ENCODE data around the gene NLGN1. TPM values are rescaled to one million over a fixed set of nuclear protein-coding genes. Genes with fewer than 3 reads are reported as not detected.
"Not testable (repeated sequence)": the region's sequence is repeated elsewhere in the genome, so short reads cannot be mapped to it uniquely, and the experiment has no call there.

Gene NLGN1
- total and polyA plus RNA-seq, 2 experiments from 2014 or later = 14.3 to 20.1 TPM

- DNase-seq = no peak
- in situ Hi-C loops (cut with MboI) = no loop called here
- Histone ChIP-seq H3K79me2 (ENCODE audit: insufficient read depth) (no peaks in the 10 kb centered on the region), H3K27me3 (replicated peaks; ENCODE audit: insufficient read depth) (no peaks in the 10 kb centered on the region), H3K4me2 (ENCODE audit: unreplicated experiment) (no peak overlapping the region), H3K9me2 (ENCODE audit: insufficient read depth) (no peaks in the 10 kb centered on the region), H3K4me1 (ENCODE audit: insufficient read depth) (no peaks in the 10 kb centered on the region), H3K27ac (no peak overlapping the region), H3F3A (ENCODE audit: insufficient read depth) (no peaks in the 10 kb centered on the region), H3K9ac (no peak overlapping the region), H3K9me3 (ENCODE audit: low read depth) (no peaks in the 10 kb centered on the region), H2AFZ (no peak overlapping the region), H4K20me1 (ENCODE audit: insufficient read depth) (no peaks in the 10 kb centered on the region), H3K4me3 (no peak overlapping the region), H3K36me3 (ENCODE audit: low read depth) (no peaks in the 10 kb centered on the region)
- WGBS, 2 experiments (ENCODE audit: low coverage in 1 of 2, low lambda C conversion rate in 2 of 2, missing lambda C conversion rate in 2 of 2) = 56 to 82% methylated on average over 1 of the region's 1 CpG
- TF ChIP-seq EZH2phosphoT487 (IDR thresholded peaks at IDR 0.05; ENCODE audit: insufficient read depth, low read depth) (no peak), EZH2 (IDR thresholded peaks at IDR 0.05; ENCODE audit: insufficient read depth, poor library complexity, severe bottlenecking) (no peak)
Observed at GRCh38 chr3:173429527-173429926, 32.0 kb downstream of the NLGN1 start.

- in situ Hi-C loops (cut with MboI) = no loop called here
- no peaks in the 10 kb centered on the region for H3K4me1 ChIP-seq (ENCODE audit: insufficient read depth)
- 45 to 54% methylated on average over 2 of the region's 2 CpGs for WGBS, 2 experiments (ENCODE audit: low coverage in 1 of 2, low lambda C conversion rate in 2 of 2, missing lambda C conversion rate in 2 of 2)
- no peak overlapping the region for H3K4me3 ChIP-seq
- H3F3A ChIP-seq (ENCODE audit: insufficient read depth) = no peaks in the 10 kb centered on the region
- H3K27me3 ChIP-seq (replicated peaks; ENCODE audit: insufficient read depth) = no peaks in the 10 kb centered on the region
- no peaks in the 10 kb centered on the region for H3K36me3 ChIP-seq (ENCODE audit: low read depth)
- no peaks in the 10 kb centered on the region for H3K79me2 ChIP-seq (ENCODE audit: insufficient read depth)
- DNase-seq = no peak
- H2AFZ ChIP-seq = no peak overlapping the region
- no peaks in the 10 kb centered on the region for H3K9me2 ChIP-seq (ENCODE audit: insufficient read depth)
- TF ChIP-seq EZH2phosphoT487 (IDR thresholded peaks at IDR 0.05; ENCODE audit: insufficient read depth, low read depth) (no peak), EZH2 (IDR thresholded peaks at IDR 0.05; ENCODE audit: insufficient read depth, poor library complexity, severe bottlenecking) (no peak)
- H3K9me3 ChIP-seq (ENCODE audit: low read depth) = no peaks in the 10 kb centered on the region
- H3K9ac ChIP-seq = no peak overlapping the region
- H3K4me2 ChIP-seq (ENCODE audit: unreplicated experiment) = no peak overlapping the region
- no peaks in the 10 kb centered on the region for H4K20me1 ChIP-seq (ENCODE audit: insufficient read depth)
- no peak overlapping the region for H3K27ac ChIP-seq
Observed at GRCh38 chr3:173430576-173430975, 33.0 kb downstream of the NLGN1 start.

GRCh38 chr3:173439004-173439403 lies 41.5 kb downstream of the NLGN1 start:
- TF ChIP-seq EZH2 (IDR thresholded peaks at IDR 0.05; ENCODE audit: insufficient read depth, poor library complexity, severe bottlenecking) = no peak
- TF ChIP-seq EZH2phosphoT487 (IDR thresholded peaks at IDR 0.05; ENCODE audit: insufficient read depth, low read depth) = no peak
- Histone ChIP-seq H3K4me1 (ENCODE audit: insufficient read depth) (no peaks in the 10 kb centered on the region; the same call in 1 of the 2 replicates), H3K27ac (no peak overlapping the region), H3K9me2 (ENCODE audit: insufficient read depth) (no peaks in the 10 kb centered on the region), H4K20me1 (ENCODE audit: insufficient read depth) (no peaks in the 10 kb centered on the region), H3K9ac (no peak overlapping the region), H3K27me3 (replicated peaks; ENCODE audit: insufficient read depth) (no peaks in the 10 kb centered on the region), H3K4me2 (ENCODE audit: unreplicated experiment) (no peak overlapping the region), H3F3A (ENCODE audit: insufficient read depth) (peaks cover 5% of the 10 kb centered on the region), H2AFZ (no peak overlapping the region), H3K9me3 (ENCODE audit: low read depth) (no peaks in the 10 kb centered on the region), H3K79me2 (ENCODE audit: insufficient read depth) (no peaks in the 10 kb centered on the region), H3K4me3 (no peak overlapping the region), H3K36me3 (ENCODE audit: low read depth) (no peaks in the 10 kb centered on the region)
- no peak for DNase-seq
- in situ Hi-C loops (cut with MboI) = no loop called here
- 100% methylated on average over 1 of the region's 1 CpG for WGBS, 2 experiments (ENCODE audit: low coverage in 1 of 2, low lambda C conversion rate in 2 of 2, missing lambda C conversion rate in 2 of 2)

GRCh38 chr3:173440514-173440913 lies 43.0 kb downstream of the NLGN1 start:
- Histone ChIP-seq H3K9ac (no peak overlapping the region), H3K4me3 (no peak overlapping the region), H3K79me2 (ENCODE audit: insufficient read depth) (no peaks in the 10 kb centered on the region), H3K36me3 (ENCODE audit: low read depth) (no peaks in the 10 kb centered on the region), H3F3A (ENCODE audit: insufficient read depth) (peaks cover 5% of the 10 kb centered on the region), H3K27ac (no peak overlapping the region), H2AFZ (no peak overlapping the region), H3K4me1 (ENCODE audit: insufficient read depth) (no peaks in the 10 kb centered on the region; the same call in 1 of the 2 replicates), H3K9me2 (ENCODE audit: insufficient read depth) (no peaks in the 10 kb centered on the region), H3K27me3 (replicated peaks; ENCODE audit: insufficient read depth) (no peaks in the 10 kb centered on the region), H3K9me3 (ENCODE audit: low read depth) (no peaks in the 10 kb centered on the region), H4K20me1 (ENCODE audit: insufficient read depth) (no peaks in the 10 kb centered on the region), H3K4me2 (ENCODE audit: unreplicated experiment) (no peak overlapping the region)
- no peak for DNase-seq
- TF ChIP-seq EZH2phosphoT487 (IDR thresholded peaks at IDR 0.05; ENCODE audit: insufficient read depth, low read depth) = no peak
- no peak for TF ChIP-seq EZH2 (IDR thresholded peaks at IDR 0.05; ENCODE audit: insufficient read depth, poor library complexity, severe bottlenecking)
- in situ Hi-C loops (cut with MboI) = no loop called here
- whole genome bisulfite sequencing, 2 experiments (ENCODE audit: low coverage in 1 of 2, low lambda C conversion rate in 2 of 2, missing lambda C conversion rate in 2 of 2) = 62 to 63% methylated on average over 3 of the region's 3 CpGs

- H3K36me3 ChIP-seq (ENCODE audit: low read depth); H2AFZ ChIP-seq; DNase-seq; H3K9me3 ChIP-seq (ENCODE audit: low read depth); H3K9me2 ChIP-seq (ENCODE audit: insufficient read depth); H3F3A ChIP-seq (ENCODE audit: insufficient read depth); H3K4me3 ChIP-seq; H3K4me1 ChIP-seq (ENCODE audit: insufficient read depth); in situ Hi-C loops (cut with MboI); H3K27me3 ChIP-seq (replicated peaks; ENCODE audit: insufficient read depth); H3K79me2 ChIP-seq (ENCODE audit: insufficient read depth); H3K9ac ChIP-seq; H4K20me1 ChIP-seq (ENCODE audit: insufficient read depth); H3K27ac ChIP-seq; H3K4me2 ChIP-seq (ENCODE audit: unreplicated experiment): not testable (repeated sequence)
- WGBS, 2 experiments (ENCODE audit: low coverage in 1 of 2, low lambda C conversion rate in 2 of 2, missing lambda C conversion rate in 2 of 2) = 75 to 79% methylated on average over 10 of the region's 10 CpGs
Observed at GRCh38 chr3:173451561-173451960, 54.0 kb downstream of the NLGN1 start.

All from GM23248 (cell line).